Left lung (tissue), 10 donors: Measurements from ENCODE around the gene GPC2. TPM values are rescaled to one million over a fixed set of nuclear protein-coding genes. Genes with fewer than 3 reads are reported as not detected.
A peak's percentile ranks its signal among the peaks of the same experiment; 100 is the strongest.
"Not testable (repeated sequence)": the region's sequence is repeated elsewhere in the genome, so short reads cannot be mapped to it uniquely, and the experiment has no call there.

Experiments
- ATAC-seq: fragments of 200-7000 bp; cut with Tn5 transposase; one replicate; pipeline ENCODE4 v1.9.1; 2020; ENCODE audit warnings: moderate library complexity
- DNase-seq, 4 donors: peaks; one replicate each; pipeline ENCODE4 v3.0.0-alpha.2; 2013 to 2020
- H3K27ac ChIP-seq, 2 donors: fragments of 200-600 bp; sonication (generic) in 1 of 2; one replicate each; pipeline versions ENCODE4 v1.5.0 to v1.8.0; 2020 to 2021
- H3K27me3 ChIP-seq, 2 donors: fragments of 200-600 bp; sonication (generic) in 1 of 2; one replicate each; pipeline versions ENCODE4 v1.5.0 to v1.8.0; 2020 to 2021
- H3K36me3 ChIP-seq, 2 donors: fragments of 200-600 bp; sonication (generic) in 1 of 2; one replicate each; pipeline versions ENCODE4 v1.5.0 to v1.8.0; 2020 to 2021
- H3K4me1 ChIP-seq, 2 donors: fragments of 200-600 bp; one replicate each; pipeline ENCODE4 v1.8.0; 2021
- H3K4me3 ChIP-seq, 2 donors: fragments of 200-600 bp; sonication (generic) in 1 of 2; one replicate each; pipeline versions ENCODE4 v1.5.0 to v1.8.0; 2020 to 2021; ENCODE audit warnings: mild to moderate bottlenecking in 1 of 2
- H3K9me3 ChIP-seq, 2 donors: fragments of 200-600 bp; sonication (generic) in 1 of 2; one replicate each; pipeline versions ENCODE4 v1.5.0 to v1.8.0; 2020 to 2021
- CTCF ChIP-seq, 2 donors: fragments of 200-600 bp; sonication (generic) in 1 of 2; IDR thresholded peaks; one replicate each; pipeline versions ENCODE4 v1.5.0 to v1.8.0; 2021; ENCODE audit warnings: antibody characterized with exemption in 2 of 2
- intact Hi-C, 2 donors: fragments of 100-400 bp; cut with DNase I; formaldehyde crosslinking; loops; one replicate each; pipeline versions ENCODE4 v1.11.2 to v1.14.2; 2022
- polyA plus RNA-seq, 6 donors: library from polyadenylated mRNA; unstranded; fragments of 120-200 nt; gene quantifications; one replicate each; pipeline ENCODE4 v1.2.1, GENCODE V29; 2013; ENCODE audit not compliant: insufficient read length in 6 of 6
- total RNA-seq, 2 donors: library from RNA; stranded (reverse); fragmentation: NEBNext Ultra II Directional; extraction: Animal tissue kit (Norgen Biotek cat#: 25700); gene quantifications; one replicate each; pipeline ENCODE4 v1.2.1, GENCODE V29; 2021
- donor health status: DM: no; HTN: yes; CAD: no.
- donor health status: DM: no; HTN: no; CAD: no.

GPC2 gene
- total and polyA plus RNA-seq, 8 donors: 2.5 to 17.0 (median 10.2) TPM

GRCh38 chr7:100221767-100222444 lies 44.7 kb upstream of the GPC2 start:
- ATAC-seq (no peak), DNase-seq (no peak)
- Histone ChIP-seq H3K4me3 (no peak overlapping the region), H3K27me3 (no peaks in the 10 kb centered on the region), H3K9me3 (no peaks in the 10 kb centered on the region), H3K36me3 (peaks cover 0 to 14% of the 10 kb centered on the region in 2 donors), H3K27ac (no peak overlapping the region), H3K4me1 (no peaks in the 10 kb centered on the region)
- TF ChIP-seq CTCF (IDR thresholded peaks at IDR 0.05): no peak
- intact Hi-C loops: loop anchor here in 1 of 2 donors (5.0 kb wide), 1 partner anchor 85 kb away; no protein-coding TSS in a partner anchor

- H3K4me1 ChIP-seq: no peaks in the 10 kb centered on the region
- H3K36me3 ChIP-seq: peaks cover 0 to 14% of the 10 kb centered on the region in 2 donors
- DNase-seq (no peak), ATAC-seq (peak; percentile 9)
- intact Hi-C loops: loop anchor here in 1 of 2 donors (5.0 kb wide), 1 partner anchor 84 kb away; no protein-coding TSS in a partner anchor
- H3K4me3 ChIP-seq: peak overlapping the region in 1 of 2 donors; percentile 28
- no peaks in the 10 kb centered on the region for H3K27me3 ChIP-seq
- no peaks in the 10 kb centered on the region for H3K9me3 ChIP-seq
- H3K27ac ChIP-seq: peak overlapping the region in 1 of 2 donors; percentile 34
- TF ChIP-seq CTCF (IDR thresholded peaks at IDR 0.05): no peak
These were observed 44.1 kb upstream of the GPC2 start for GRCh38 chr7:100221231-100221718.

- no peaks in the 10 kb centered on the region for H3K9me3 ChIP-seq
- peak overlapping the region in 1 of 2 donors; percentile 34 for H3K27ac ChIP-seq
- no peaks in the 10 kb centered on the region for H3K27me3 ChIP-seq
- TF ChIP-seq CTCF (IDR thresholded peaks at IDR 0.05): no peak
- DNase-seq (peak in 1 of 4 donors; percentile 61), ATAC-seq (no peak)
- intact Hi-C loops: loop anchor here in 1 of 2 donors (5.0 kb wide), 1 partner anchor 83 kb away; no protein-coding TSS in a partner anchor
- peaks cover 0 to 14% of the 10 kb centered on the region in 2 donors for H3K36me3 ChIP-seq
- H3K4me1 ChIP-seq: no peaks in the 10 kb centered on the region
- H3K4me3 ChIP-seq: peak overlapping the region in 1 of 2 donors; percentile 28
These were observed 43.5 kb upstream of the GPC2 start for GRCh38 chr7:100220586-100221230.

- Histone ChIP-seq H3K27ac (peak within 1 kb of the TSS in 1 of 2 donors; percentile 41), H3K36me3 (peaks cover 0 to 14% of the 10 kb centered on the region in 2 donors), H3K4me3 (peak within 1 kb of the TSS in 1 of 2 donors; percentile 28)
- not testable (repeated sequence) for ATAC-seq, H3K9me3 ChIP-seq, H3K4me1 ChIP-seq, H3K27me3 ChIP-seq
- peak in 1 of 4 donors; percentile 62 for DNase-seq
- intact Hi-C loops: loop anchor here in 1 of 2 donors (5.0 kb wide), 1 partner anchor 83 kb away; no protein-coding TSS in a partner anchor
These were observed 42.8 kb upstream of the GPC2 start, which contains the start of gene PVRIG for GRCh38 chr7:100219801-100220585. Gene PVRIG (plus strand): TSS chr7:100219949. CDS start chr7:100219971, 22 bp downstream.

DNA sequence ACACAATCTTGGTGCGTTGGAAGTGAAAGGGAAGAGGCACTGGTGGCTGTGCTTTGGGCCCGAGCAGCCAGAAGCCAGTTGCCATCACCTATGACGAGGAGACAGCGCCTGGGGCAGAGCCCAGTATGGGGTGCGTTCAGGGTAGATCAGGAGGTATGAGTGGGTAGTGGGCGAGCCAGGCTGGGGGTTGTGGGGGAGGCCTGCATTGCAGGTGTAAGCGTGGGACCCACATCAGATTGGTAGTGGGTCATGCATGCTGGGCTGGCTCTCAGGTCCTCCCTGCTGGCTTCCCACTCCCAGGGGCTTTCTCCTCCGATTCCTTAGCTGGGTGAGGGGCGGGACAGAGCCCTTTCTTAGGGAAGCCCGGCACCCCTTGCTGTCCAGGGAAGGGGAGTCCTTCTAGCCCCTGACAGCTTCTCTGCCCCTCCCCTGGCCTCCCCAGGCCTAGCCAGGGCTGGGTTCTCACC lies 42.1 kb upstream of the GPC2 start:
- ATAC-seq (no peak), DNase-seq (peak in 1 of 4 donors; percentile 62)
- intact Hi-C loops: no loop called here
- H3K4me3 ChIP-seq: no peak overlapping the region
- H3K4me1 ChIP-seq: no peaks in the 10 kb centered on the region
- H3K36me3 ChIP-seq: peaks cover 0 to 14% of the 10 kb centered on the region in 2 donors
- no peaks in the 10 kb centered on the region for H3K27me3 ChIP-seq
- H3K27ac ChIP-seq: peak overlapping the region in 1 of 2 donors; percentile 41
- no peaks in the 10 kb centered on the region for H3K9me3 ChIP-seq
- no peak for TF ChIP-seq CTCF (IDR thresholded peaks at IDR 0.05)
